Gastrocnemius medialis (tissue), 4 donors: ENCODE data around the gene INPP5A. TPM values are rescaled to one million over a fixed set of nuclear protein-coding genes. Genes with fewer than 3 reads are reported as not detected.

Experiments
- ATAC-seq, 2 donors: fragments of 150-250 bp; one replicate each; pipeline ENCODE4 v1.9.1; 2016
- DNase-seq, 2 donors: peaks; one replicate each; pipeline ENCODE4 v3.0.0-alpha.2; 2019
- H3K27ac ChIP-seq, 4 donors: fragments of 200-600 bp; sonication (generic); 1 replicate in 1 of 4; 2 replicates in 3 of 4; pipeline ENCODE4 v1.5.1; 2016 to 2018; ENCODE audit warnings: mild to moderate bottlenecking in 2 of 4, moderate library complexity in 1 of 4
- H3K27me3 ChIP-seq, 3 donors: fragments of 200-600 bp; sonication (generic) in 2 of 3; 1 replicate in 1 of 3; 2 replicates in 2 of 3; pipeline versions ENCODE4 v1.5.1 to v1.6.0; 2016 to 2019; ENCODE audit warnings: mild to moderate bottlenecking in 1 of 3, moderate library complexity in 1 of 3
- H3K36me3 ChIP-seq, 2 donors: fragments of 200-600 bp; sonication (generic) in 1 of 2; one replicate each; pipeline ENCODE4 v1.5.1; 2017 to 2018
- H3K4me1 ChIP-seq, 2 donors: fragments of 200-600 bp; sonication (generic) in 1 of 2; one replicate each; pipeline ENCODE4 v1.5.1; 2016 to 2017; ENCODE audit warnings: mild to moderate bottlenecking in 2 of 2
- H3K4me3 ChIP-seq, 4 donors: fragments of 200-600 bp; sonication (generic) in 3 of 4; 1 replicate in 1 of 4; 2 replicates in 3 of 4; pipeline ENCODE4 v1.5.1; 2016 to 2019; ENCODE audit warnings: mild to moderate bottlenecking in 2 of 4
- H3K9me3 ChIP-seq, 3 donors: fragments of 200-600 bp; sonication (generic) in 2 of 3; 1 replicate in 1 of 3; 2 replicates in 2 of 3; pipeline ENCODE4 v1.5.1; 2016 to 2019
- POLR2A ChIP-seq, 2 donors: fragments of 450-650 bp; IDR thresholded peaks; one replicate each; pipeline ENCODE4 v1.6.1; 2017; ENCODE audit warnings: antibody characterized with exemption in 2 of 2, mild to moderate bottlenecking in 2 of 2, moderate library complexity in 2 of 2
- in situ Hi-C, 4 donors: fragments of 200-750 bp; cut with MboI; loops; one replicate each; pipeline versions ENCODE4 v1.15.0 to v1.8.0; 2017; ENCODE audit warnings: low sequenced_read_pairs in 4 of 4
- intact Hi-C: fragments of 100-400 bp; cut with DNase I; formaldehyde crosslinking; loops from one replicate; pipeline ENCODE4 v1.15.1; 2023; ENCODE audit warnings: low total_unique reads
- total RNA-seq, 4 donors: library from RNA; depleted of rRNA; stranded (reverse); fragments of >200 nt; gene quantifications; one replicate each; pipeline versions ENCODE4 v1.1.0 to v1.2.3, GENCODE V29; 2016
- TF ChIP-seq, protein P1 (sequence below), 5 experiments: fragments of 450-650 bp in 3 of 5; fragments of 200-600 bp in 2 of 5; sonication (generic) in 2 of 5; IDR thresholded peaks in 4 of 5; conservative IDR thresholded peaks in 1 of 5; 1 replicate in 4 of 5; 2 replicates in 1 of 5; pipeline ENCODE4 v1.5.1; 2016 to 2019; ENCODE audit warnings: antibody characterized with exemption in 5 of 5, mild to moderate bottlenecking in 3 of 5, moderate library complexity in 3 of 5

INPP5A gene
- total RNA-seq, 4 donors from 2014 or later = 74.9 to 107 (median 92.4) TPM

GRCh38 chr10:132689721-132690360 lies 152.3 kb downstream of the INPP5A start:
- intact Hi-C loops = no loop called here
- Histone ChIP-seq H3K27me3 (no peaks in the 10 kb centered on the region), H3K36me3 (peaks cover 0 to 3% of the 10 kb centered on the region in 2 donors), H3K9me3 (no peaks in the 10 kb centered on the region), H3K27ac (no peak overlapping the region), H3K4me3 (no peak overlapping the region), H3K4me1 (no peaks in the 10 kb centered on the region)
- TF ChIP-seq, protein P1, sequence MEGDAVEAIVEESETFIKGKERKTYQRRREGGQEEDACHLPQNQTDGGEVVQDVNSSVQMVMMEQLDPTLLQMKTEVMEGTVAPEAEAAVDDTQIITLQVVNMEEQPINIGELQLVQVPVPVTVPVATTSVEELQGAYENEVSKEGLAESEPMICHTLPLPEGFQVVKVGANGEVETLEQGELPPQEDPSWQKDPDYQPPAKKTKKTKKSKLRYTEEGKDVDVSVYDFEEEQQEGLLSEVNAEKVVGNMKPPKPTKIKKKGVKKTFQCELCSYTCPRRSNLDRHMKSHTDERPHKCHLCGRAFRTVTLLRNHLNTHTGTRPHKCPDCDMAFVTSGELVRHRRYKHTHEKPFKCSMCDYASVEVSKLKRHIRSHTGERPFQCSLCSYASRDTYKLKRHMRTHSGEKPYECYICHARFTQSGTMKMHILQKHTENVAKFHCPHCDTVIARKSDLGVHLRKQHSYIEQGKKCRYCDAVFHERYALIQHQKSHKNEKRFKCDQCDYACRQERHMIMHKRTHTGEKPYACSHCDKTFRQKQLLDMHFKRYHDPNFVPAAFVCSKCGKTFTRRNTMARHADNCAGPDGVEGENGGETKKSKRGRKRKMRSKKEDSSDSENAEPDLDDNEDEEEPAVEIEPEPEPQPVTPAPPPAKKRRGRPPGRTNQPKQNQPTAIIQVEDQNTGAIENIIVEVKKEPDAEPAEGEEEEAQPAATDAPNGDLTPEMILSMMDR (IDR thresholded peaks at IDR 0.05 in 4 of 5, conservative IDR thresholded peaks at IDR 0.05 in 1 of 5) = no peak
- no peak for TF ChIP-seq POLR2A (IDR thresholded peaks at IDR 0.05)
- ATAC-seq = no peak
- in situ Hi-C loops = no loop called here
- DNase-seq = peak in 1 of 2 donors; percentile 9

GRCh38 chr10:132690401-132690800 lies 152.8 kb downstream of the INPP5A start:
- ATAC-seq = no peak
- no peaks in the 10 kb centered on the region for H3K4me1 ChIP-seq
- peaks cover 0 to 3% of the 10 kb centered on the region in 2 donors for H3K36me3 ChIP-seq
- intact Hi-C loops = no loop called here
- DNase-seq = peak in 1 of 2 donors; percentile 2
- TF ChIP-seq, protein P1 (IDR thresholded peaks at IDR 0.05 in 4 of 5, conservative IDR thresholded peaks at IDR 0.05 in 1 of 5) = no peak
- no peak for TF ChIP-seq POLR2A (IDR thresholded peaks at IDR 0.05)
- no peaks in the 10 kb centered on the region for H3K9me3 ChIP-seq
- no peaks in the 10 kb centered on the region for H3K27me3 ChIP-seq
- no peak overlapping the region for H3K4me3 ChIP-seq
- H3K27ac ChIP-seq = no peak overlapping the region
- in situ Hi-C loops = no loop called here

- no peaks in the 10 kb centered on the region for H3K9me3 ChIP-seq
- intact Hi-C loops (no loop called here), in situ Hi-C loops (no loop called here)
- H3K27me3 ChIP-seq = no peaks in the 10 kb centered on the region
- peaks cover 0 to 3% of the 10 kb centered on the region in 2 donors for H3K36me3 ChIP-seq
- H3K4me1 ChIP-seq = no peaks in the 10 kb centered on the region
- H3K27ac ChIP-seq = no peak overlapping the region
- DNase-seq (peak in 1 of 2 donors; percentile 1), ATAC-seq (no peak)
- H3K4me3 ChIP-seq = no peak overlapping the region
- no peak for TF ChIP-seq POLR2A (IDR thresholded peaks at IDR 0.05)
- TF ChIP-seq, protein P1 (IDR thresholded peaks at IDR 0.05 in 4 of 5, conservative IDR thresholded peaks at IDR 0.05 in 1 of 5) = no peak
These were observed 153.4 kb downstream of the INPP5A start for GRCh38 chr10:132690821-132691610.

GRCh38 chr10:132691711-132692153 lies 154.1 kb downstream of the INPP5A start:
- H3K4me1 ChIP-seq = no peaks in the 10 kb centered on the region
- no peak overlapping the region for H3K4me3 ChIP-seq
- DNase-seq = peak in 1 of 2 donors; percentile 6
- no peak for ATAC-seq
- TF ChIP-seq, protein P1 (IDR thresholded peaks at IDR 0.05 in 4 of 5, conservative IDR thresholded peaks at IDR 0.05 in 1 of 5) = no peak
- TF ChIP-seq POLR2A (IDR thresholded peaks at IDR 0.05) = no peak
- in situ Hi-C loops (no loop called here), intact Hi-C loops (no loop called here)
- H3K27ac ChIP-seq = no peak overlapping the region
- no peaks in the 10 kb centered on the region for H3K27me3 ChIP-seq
- no peaks in the 10 kb centered on the region for H3K9me3 ChIP-seq
- peaks cover 0 to 3% of the 10 kb centered on the region in 2 donors for H3K36me3 ChIP-seq
